ENCODE data around the gene TPO.

The TPO gene

DNA sequence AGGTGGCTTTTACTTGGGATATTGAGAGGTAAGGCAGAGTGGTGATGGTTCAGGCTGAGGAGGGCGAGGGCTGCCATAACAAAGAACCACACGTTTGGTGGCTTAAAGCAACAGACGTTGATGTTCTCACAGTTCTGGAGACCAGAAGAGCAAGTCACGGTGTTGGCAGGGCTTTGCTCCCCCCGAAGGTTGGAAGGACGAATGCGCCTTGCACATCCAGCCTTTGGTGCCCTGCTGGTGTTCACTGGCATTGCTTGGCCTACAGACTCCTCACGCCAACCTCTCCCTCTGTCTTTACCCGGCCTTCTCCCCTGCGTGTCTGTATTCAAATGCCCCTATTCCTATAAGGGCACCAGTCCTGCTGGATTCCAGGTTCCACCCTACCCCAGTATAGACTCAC lies 125.4 kb downstream of the TPO start:
- peak; percentile 20 for DNase-seq

DNA sequence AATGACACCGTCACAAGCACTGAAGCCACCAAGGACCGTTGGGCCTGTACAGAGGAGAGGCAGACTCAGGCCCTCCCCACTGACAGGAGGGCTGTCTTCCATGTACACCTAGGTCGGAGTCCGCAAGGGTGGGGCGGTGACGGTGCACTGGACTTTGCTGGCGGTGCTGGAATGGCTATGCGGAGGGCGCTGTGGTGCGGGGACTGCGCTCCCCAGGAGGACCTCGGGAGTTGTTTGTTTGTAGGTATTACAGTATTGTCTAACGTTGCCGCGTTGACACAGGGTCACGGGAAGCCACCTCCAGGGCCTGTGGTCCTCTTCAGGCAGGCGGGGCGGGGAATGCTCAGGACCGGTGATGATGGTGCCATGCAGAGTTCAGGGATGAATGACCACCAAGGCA lies 126.2 kb downstream of the TPO start:
- no peak for DNase-seq

DNA sequence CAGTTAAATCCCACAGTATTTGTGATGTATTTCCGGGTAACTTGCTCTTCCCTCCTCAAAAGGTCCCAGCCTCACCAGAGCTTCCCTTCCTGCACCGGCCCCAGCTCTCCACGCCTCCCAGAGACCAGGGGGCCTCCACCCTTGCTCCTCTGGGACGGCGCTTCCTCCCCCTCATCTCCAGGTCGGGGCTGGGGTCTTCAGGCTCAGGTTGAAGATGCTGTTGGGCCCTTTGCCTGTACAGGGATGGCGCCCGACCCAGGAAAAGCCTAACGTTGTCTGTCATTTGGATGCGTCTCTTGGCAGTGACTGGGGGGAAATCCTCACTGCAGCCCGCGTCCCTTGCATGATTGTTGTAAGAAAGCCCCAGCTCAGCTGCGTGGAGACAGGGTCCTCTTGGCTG lies 126.7 kb downstream of the TPO start:
- DNase-seq: no peak

DNA sequence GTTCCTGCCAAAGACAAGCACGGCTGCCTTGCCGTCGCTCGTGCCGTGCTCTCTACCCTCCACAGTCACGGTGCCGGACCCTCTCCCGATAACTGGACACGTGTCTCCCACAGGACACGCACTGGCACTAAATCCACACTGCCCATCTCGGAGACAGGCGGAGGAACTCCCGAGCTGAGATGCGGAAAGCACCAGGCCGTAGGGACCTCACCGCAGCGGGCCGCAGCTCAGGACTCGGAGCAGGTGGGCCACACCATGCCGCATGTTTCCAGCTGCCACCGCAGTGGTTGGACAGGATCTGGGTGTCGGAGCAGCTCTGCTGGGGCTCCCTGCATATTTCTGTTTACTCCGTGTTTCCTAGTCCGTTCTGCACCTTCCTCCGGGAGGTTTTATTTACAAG lies 127.2 kb downstream of the TPO start:
- DNase-seq: no peak

DNA sequence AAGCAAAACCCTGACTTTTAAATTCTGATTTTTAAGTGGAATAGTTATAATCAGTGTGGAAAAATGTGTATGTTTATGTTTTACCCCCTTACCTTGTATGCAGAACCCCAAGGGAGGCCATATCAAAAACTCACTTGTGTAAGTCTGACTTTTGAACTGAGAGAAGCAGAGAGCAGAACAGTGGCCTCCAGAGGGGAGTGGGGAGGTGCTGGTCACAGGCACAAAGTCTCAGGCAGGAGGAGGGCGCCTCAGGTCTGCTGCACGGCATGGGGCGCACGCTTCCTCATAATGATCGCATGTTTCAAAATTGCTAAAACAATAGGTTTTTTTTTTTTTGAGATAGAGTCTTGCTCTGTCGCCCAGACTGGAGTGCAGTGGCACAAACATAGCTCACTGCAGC lies 127.8 kb downstream of the TPO start:
- DNase-seq: no peak

DNA sequence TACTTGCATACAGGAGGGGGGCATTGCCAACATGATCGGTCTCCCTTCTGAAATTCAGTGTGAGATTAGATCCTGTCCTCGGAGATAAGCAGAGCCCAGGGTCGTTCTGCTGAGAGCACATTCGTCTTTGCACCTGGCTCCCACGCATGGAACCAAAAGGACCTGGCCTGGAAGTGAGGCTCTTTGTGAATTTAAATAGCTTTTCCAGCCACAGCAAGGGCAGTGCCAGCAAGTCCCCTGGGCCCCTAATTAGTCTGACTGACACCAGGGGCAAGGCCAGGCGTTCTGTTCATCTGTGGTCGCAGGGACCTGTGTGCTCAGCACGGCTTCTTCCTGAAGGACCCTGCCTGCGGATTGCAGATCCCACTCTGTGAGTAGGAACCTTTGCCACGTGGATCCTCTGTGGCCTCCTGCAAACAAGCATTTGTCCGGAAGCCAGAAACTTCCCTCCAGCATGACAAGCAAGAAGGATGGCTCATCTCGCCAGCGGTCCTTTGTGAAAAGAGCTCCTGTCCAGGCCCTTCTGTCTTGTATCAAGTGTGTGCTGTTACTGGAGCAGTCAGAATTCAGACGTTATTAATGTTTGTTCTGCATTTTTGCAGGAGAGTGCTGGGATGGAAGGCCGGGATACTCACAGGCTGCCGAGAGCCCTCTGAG lies 128.7 kb downstream of the TPO start:
- DNase-seq: no peak

DNA sequence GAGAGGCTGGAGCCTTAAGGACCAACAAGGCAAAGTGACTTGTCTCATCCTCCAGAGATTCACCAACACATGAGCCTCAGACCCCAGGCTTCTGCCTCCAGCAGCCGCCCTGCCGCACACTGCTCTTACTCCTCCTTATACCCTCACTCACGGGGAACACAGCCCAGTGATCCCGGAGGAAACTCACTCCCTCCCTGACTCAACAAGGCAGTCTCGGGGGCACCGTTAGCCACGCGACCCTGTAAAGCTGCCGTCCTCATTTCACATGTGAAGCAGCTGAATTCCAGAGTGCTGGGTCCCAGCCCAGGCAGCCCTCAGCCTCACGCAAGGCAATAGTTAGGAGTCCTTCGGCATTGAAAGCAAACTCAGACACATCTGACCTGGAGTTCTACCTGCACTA lies 129.7 kb downstream of the TPO start:
- DNase-seq: no peak

DNA sequence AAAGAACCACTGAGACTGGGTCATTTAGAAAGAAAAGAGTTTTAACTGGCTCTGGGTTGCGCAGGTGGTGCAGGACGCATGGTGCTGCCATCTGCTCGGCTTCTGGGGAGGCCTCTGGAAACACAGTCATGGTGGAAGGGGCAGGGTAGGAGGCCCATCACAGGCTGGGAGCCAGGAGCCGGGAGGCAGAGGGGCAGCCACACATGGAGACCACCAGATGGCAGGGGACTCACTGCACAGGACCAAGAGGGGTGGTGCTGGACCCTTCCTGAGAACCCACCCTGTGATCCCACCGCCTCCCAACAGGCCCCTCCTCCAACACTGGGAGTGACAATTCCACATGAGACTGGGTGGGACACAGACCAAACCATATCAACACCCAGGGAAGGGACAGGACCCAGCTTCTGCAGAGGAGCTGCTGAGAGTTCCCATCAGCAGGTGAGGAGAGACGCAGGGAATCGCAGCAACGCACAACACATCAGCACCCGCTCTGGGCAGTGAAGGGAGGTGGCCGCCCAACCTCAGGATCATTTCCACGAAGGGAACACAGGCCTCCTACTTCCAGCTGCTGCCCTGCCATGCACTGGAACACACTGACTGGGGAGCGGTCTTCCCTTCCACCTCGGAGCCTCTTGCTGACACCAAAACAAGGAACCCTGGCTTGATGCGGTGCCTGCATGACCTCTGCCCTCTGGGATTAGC lies 130.7 kb downstream of the TPO start:
- DNase-seq: no peak

DNA sequence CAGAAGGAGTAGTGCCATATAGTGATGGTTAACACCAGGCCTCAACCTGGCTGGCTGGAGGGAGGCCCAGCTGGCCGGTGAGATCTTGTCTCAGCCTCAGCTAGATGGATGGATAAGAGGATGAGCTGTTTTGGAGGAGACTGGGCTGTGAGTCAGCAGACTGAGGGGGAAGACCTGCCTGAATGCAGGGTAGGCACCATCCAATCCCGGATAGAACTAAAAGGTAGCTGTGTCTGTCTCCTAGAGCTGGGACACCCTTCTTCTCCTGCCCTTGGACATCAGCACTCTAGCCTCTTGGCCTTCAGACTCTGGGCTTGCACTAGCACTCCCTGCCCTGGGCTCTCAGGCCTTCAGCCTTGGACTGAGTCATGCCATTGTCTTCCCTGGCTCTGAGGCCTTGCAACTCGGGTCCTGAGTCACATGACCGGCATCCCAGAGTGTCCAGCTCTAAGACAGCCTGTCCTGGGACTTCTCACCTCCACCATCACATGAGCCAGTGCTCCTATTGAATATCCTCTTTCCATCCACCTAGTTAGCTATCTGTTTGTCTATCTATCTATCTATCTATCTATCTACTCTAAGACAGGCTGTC lies 131.3 kb downstream of the TPO start:
- DNase-seq: peak; percentile 22

DNA sequence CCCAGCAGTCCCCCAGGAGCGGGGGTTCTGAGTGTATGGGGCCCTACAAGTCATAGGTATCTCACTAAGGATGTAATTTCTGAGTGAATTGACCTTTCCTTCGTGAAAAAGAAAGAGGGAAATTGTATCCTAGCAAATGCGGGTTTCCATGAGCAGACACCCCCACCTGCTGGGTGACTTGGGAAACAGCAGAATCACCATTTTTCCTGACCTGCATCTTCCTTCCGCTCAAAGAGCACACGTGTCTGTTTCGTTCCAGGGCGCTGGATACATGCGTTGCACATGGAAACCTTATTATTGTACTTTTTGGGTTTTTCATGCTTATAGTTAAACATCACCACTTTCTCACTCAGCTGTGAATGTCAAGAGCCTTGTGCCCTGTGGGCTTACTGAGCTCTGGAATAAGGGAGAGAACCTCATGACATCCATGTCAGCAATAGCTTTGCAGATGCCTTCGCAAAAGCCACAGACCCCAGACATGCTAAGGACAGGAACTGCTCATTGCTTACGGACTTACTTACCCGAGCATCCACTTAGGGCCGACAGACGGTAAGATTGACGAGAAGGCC lies 132.8 kb downstream of the TPO start:
- DNase-seq: peak; percentile 40

DNA sequence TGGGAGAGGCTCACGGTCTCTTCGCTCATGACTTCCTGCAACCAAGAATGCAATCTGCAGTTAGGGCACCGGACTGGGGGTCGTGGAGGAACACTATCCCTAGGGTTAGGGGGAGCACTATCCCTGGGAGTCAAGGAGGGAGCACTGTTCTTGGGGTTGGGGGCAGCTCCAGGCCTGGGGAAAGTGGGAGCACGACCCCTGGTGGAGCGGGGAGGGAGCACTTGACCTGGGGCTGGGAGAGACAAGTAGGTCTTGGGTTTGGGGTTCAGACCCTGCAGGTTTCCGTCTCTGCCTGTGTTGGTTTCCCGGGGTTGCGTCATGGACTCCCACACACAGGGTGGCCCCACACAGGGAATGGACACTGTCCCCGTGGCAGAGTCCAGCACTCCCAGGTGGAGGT lies 133.6 kb downstream of the TPO start:
- no peak for DNase-seq

DNA sequence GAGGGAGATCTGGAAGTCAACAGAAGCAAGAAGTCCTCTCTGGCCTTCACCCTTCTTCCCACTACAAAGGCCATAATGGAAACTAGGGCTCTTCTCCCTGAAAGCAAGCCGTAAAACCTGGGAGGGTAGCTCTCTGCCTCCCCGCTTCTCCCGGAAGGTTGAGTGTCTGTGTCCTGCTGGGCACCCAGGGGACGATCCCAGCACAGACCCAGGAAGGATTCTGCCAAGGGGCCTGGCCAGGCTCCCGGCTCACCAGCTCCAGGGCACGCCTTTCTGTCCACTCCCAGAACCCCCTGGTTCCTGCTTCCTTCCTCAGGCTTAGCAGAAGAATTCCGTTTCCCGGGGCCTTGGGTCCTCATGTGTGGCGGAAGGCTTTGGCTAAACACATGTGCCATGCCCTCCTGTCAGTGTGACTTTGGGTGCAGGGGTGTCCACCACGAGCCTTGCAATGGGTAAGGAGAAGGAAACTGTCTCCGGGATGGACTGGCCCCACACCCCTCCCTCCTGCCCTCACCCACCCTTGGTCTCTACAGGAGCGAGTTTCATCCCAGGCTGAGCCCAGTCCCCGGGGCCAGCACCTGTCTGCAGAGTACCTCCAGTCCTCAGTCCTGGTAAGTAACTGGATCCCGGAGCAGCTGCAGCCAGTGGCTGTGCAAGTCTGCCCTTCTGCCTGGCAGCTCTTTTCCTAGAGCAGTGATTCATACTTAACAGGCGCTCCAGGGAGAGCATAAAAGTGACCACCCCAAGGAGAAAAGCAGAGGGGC lies 135.8 kb downstream of the TPO start:
- DNase-seq: no peak

DNA sequence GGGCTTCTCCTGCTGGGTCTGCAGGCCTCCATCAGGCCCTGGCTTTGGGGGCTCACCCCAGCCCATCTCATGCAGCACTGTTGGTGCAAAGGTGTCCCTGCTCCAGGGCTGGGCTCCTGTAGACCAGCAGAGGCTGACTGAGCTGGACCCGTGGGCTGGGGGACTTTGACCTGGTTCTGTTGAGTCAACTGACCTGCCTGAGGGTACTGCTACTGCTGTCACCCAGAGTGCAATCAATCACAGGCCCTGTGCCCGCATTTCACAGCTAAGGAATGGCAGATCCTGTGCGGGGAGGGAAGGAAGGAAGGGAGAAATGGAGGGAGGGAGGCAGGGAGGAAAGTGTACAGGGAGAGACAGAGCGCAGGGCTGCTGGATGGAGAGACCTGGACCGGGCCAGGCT lies 136.8 kb downstream of the TPO start:
- no peak for DNase-seq

DNA sequence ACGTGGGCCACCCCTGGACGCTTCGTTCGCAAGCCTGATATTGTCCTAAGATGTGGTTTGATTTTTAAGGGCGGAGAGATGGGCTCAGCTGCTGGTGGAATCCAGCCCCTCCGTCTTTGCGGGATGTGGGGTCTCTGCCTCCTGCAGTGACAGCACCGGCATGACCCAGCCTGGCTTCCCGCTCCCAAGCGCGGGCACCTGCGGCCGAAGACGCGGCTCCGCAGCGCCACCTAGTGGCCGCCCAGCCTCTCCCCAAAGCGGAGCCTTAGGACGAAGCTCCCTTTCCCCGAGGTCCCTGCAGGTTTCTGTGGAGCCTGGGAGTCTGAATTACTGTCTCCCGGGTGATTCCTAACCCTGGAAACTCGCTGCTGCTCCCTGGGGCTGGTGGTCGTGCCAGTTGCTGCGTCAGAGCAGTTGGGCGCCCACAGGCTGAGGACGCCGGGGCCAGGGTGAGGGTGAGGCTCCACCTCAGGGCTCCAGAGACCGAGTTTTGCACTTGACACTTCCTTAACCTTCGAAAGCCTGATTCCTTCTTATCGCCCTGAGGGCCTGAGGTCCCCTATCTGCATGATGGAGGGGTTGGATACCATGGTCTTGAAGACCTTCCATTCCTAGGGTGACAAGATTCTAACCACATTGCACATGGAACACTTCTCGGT lies 137.5 kb downstream of the TPO start:
- peak; percentile 29 for DNase-seq

DNA sequence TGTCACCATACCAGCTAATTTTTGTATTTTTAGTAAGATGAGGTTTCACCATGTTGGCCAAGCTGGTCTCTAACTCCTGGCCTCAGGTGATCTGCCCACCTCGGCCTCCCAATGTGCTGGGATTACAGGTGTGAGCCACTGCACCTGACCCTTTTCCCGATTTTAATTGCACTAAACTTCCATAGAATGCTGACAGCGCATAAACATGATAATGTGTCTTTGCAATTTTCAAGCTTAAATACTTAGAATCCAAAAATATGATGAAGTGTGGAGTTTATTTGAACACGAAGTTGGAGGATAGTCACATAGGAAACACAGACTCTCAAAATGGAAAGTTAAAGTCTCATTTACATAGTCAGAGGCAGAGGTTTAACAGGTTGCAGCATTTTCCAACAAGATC lies 138.6 kb downstream of the TPO start:
- DNase-seq: no peak

DNA sequence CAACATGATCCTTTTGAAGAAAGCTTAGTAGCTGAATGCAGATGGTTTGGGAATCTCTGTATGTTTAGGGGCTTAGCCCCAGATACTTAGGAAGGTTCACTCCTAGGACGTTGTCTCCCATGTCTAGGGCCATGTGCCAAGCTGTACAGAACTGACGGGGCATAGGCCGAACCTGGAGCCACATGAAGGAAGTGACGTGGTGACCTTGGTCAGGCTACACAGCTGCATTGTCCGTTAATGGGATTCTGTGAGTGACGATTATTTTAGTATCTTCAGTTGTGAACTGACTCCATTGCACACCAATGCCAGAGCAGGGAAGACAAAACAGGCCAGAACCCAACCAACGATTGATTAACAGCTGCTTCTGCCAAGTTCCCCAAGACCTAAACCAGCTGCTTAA lies 139.3 kb downstream of the TPO start:
- DNase-seq: no peak

DNA sequence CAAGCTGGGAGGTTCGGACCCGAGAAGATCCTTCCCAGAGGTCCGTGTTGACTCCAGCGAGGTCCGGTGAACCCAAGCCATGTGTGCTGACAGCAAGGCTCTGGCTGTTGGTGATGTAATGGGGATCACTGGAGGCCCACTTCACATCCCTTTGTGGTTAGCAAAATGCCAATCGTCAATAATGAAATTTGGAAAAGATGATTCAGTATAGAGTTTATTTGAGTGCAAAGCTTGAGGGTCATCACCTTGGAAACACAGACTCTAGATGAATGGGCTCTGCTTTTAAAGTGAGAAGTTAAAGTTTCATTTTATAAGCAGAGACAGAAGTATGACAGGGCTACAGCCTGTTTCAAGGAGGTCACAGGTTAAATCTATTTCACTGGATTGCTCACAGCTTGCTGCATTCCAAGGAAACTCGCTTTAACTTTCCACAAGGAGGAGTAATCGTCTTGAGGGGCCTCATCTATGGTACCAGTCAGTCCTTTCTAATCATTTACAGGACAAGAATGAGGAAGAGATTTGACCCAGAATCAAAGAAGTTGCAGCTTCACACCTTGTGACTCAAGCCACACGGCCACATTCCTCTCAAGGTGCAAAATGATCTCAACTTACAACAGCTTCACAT lies 140.5 kb downstream of the TPO start:
- DNase-seq: peak; percentile 84

DNA sequence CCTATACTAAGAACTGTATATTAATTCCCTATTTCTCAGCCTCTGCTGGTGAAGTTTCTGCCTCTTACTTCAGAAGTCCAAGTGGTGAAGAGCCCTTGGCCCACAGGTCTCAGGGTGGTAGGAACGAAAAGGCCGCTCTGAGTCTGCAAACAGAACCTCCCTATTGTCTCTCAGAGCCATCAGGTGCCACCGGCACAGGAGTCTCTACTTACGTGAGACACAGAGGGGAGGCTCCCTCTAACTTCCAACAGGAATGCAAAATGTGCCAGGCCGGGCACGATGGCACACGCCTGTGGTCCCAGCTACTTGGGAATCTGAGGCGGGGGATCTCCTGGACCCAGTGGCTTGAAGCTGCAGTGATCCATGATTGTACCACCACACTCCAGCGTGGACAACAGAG lies 143.0 kb downstream of the TPO start:
- DNase-seq: no peak

DNA sequence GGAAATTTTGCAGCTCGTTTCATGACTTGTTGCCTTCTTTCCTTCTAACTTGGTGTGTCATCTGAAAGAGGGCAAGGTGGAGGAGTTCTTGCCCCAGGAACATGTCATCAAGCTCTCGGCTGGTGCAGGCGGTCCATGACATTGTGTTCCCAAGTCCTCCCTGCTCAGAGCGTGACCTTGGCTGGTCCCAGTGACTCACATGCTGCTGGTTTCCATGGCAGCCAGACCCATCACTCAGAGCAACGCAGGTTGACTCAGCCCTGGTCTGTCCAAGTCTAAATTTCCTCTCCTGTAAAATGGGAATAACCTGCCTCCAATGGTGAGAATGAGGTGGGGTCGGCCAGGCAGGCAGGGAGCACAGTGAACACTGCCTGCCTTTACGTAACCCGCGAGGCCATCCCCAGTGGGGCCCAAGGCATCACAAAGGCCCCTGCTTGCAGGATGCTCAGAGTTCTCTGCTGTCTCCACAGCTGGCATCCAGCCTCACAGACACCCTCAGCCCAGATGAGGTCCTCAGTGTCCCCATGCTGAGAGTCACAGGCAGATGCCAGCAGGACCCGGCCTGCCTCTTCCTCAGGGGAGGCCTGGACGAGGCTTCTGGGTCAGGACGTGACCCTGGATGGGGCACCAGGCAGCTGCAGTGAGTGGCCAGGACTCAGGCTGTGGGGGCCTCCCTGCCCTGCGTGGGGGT lies 143.7 kb downstream of the TPO start:
- peak; percentile 52 for DNase-seq

DNA sequence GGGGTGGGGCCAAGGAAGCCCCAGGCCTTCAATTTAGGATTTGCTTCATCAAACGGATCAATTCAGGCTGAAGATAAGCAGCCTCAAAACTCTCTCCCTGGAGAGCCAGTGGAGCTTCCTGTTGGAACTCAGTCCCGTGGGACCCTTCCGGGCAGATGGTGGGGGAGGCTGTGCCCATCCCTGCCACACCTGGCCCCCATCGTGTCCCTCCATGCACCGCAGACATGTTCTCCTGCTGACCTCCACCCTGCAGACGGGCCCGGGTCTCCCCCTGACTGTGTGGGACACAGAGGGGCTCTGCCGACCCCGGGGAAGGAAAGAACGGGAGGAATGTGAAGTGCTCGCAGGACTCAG lies 144.2 kb downstream of the TPO start:
- no peak for DNase-seq

DNA sequence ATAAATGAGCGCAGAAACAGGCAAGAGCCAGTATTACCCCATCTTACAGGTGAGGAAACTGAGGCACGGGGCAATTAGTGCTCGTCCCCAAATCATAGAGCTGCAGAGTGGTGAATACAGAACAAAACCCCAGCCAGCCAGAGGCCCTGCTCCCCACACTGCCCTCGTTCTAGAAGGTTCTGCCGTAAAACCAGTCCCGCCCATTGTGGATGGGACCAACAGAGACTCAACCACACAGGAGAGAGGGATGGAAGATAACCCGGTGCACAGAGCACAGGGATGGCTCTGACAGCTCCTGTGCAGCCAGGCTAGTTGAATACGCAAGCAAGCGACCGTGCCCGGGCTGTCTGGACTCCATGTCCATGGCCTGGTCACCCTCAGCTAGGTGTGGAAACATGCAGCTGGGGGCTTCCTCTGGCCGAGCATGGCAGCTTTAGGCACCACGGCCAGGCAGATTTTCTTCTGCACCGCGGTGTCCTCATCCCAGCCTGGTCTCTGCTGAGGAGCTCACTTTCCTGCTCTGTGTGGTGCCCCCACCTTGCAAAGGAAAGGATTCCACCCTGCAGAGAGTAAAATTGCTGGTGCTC lies 146.4 kb downstream of the TPO start:
- DNase-seq: no peak

All from fibroblast of skin of abdomen (primary cell).